Activated T-helper 1 cell treated with anti-CD3 and anti-CD28 coated beads, Interleukin-2, amount 50 U/mL, for 16 hours (primary cell): Measurements from ENCODE around the gene TEKTIP1.
"Not testable (repeated sequence)": the region's sequence is repeated elsewhere in the genome, so short reads cannot be mapped to it uniquely, and the experiment has no call there.

ENCODE experiments used
- DNase-seq, 2 donors: peaks; one replicate each; pipeline ENCODE4 v3.0.0-alpha.2; 2020; ENCODE audit warnings: low read depth in 1 of 2, low spot score in 1 of 2

TEKTIP1 gene

GRCh38 chr19:3581792-3582191 lies 42.8 kb downstream of the TEKTIP1 start:
- DNase-seq, result not testable (repeated sequence)

DNA sequence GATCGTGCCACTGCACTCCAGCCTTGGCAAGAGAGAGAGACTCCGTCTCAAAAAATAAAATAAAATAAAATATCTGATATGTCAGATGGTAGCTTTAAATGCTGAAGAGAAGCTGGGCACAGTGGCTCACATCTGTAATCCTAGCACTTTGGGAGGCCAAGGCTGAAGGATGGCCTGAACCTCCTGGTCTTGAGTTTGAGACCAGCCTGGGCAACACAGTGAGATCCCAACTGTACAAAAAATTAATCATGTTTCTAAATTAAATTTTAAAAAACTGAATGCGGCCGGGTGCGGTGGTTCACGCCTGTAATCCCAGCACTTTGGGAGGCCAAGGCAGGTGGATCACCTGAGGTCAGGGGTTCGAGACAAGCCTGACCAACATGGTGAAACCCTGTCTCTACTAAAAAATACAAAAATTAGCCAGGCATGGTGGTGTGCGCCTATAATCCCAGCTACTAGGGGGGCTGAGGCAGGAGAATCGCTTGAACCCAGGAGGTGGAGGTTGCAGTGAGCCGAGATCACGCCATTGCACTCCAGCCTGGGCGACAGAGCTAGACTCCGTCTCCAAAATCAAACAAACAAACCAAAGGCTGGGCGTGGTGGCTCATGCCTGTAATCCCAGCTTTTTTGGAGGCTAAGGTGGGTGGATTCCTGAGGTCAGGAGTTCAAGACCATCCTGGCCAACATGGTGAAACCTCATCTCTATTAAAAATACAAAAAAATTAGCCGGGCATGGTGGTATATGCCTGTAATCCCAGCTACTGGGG lies 45.2 kb downstream of the TEKTIP1 start:
- DNase-seq, result not testable (repeated sequence)

- DNase-seq, result no peak
Measured at GRCh38 chr19:3585301-3586126, 46.5 kb downstream of the TEKTIP1 start, which contains the start of gene GIPC3. Gene GIPC3, plus strand, starts transcription at chr19:3585478. Its CDS starts 120 bp downstream, at chr19:3585598.

DNA sequence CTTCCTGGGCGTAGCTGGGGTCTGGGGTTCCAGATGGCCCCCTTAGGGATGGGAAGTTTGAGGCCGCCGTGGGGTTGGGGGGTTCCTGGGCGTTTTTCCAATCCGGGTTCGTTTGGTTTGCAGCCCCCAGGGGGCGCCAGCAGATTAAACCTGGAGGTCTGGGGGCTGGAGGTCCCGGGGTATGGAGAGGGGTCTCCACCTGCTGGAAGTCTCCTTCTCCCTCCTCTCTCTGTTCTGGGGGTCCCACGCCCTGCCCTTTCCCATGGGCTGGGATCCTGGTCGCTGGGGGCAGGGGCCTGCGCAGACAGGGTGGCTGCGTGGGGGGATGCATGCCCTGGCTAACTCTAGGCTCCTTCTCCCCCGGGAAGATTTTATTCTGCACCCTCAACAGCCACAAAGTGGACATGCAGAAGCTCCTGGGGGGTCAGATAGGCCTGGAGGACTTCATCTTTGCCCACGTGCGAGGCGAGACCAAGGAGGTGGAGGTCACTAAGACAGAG lies 47.2 kb downstream of the TEKTIP1 start:
- peak in 1 of 2 donors; percentile 25 for DNase-seq

GRCh38 chr19:3586707-3587346 lies 47.9 kb downstream of the TEKTIP1 start:
- no peak for DNase-seq

DNA sequence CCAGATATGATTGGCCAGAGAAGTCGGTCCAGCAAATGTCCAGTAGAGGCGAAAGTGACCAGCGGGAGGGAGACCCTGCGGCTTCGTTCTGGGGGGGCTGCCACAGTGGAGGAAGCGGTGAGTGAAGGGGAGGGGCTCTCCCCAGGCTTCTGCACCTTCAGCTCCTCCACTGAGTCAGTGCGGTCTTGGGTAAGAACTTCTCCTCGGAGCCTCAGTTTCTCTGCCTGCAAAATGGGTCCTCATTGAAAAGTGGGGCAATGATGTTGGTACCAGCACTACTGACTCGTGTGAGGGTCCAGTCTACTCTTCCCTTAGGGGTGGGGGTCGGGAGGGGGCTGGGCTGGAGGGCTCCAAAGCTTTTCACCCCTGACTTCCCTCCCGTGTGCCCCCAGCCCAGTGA lies 50.5 kb downstream of the TEKTIP1 start:
- DNase-seq, result no peak

GRCh38 chr19:3589949-3590348 lies 51.0 kb downstream of the TEKTIP1 start:
- no peak for DNase-seq

- DNase-seq, result no peak
Measured at GRCh38 chr19:3590991-3591659, 52.2 kb downstream of the TEKTIP1 start.

- DNase-seq, result no peak
Measured at GRCh38 chr19:3591876-3592613, 53.1 kb downstream of the TEKTIP1 start.

DNA sequence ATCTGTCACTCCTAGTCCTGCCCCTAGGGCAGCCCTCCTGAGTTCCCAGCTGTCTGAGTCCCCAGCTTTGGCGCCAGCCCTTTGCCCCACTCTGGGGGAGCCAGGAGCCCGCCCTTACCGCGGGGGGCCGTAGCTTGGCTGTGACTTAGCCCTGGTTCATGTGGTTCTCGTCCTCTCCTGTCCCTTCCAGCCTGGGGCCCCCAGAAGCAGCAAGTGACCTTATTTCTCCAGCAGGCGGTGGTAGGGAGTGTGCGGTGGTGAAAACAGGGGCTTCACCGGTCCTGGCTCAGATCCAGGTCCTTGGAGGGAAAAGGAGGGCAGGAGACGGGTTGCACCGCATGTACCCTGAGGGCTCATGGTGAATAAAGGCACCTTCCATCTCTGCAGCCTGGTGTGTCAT lies 54.2 kb downstream of the TEKTIP1 start:
- no peak for DNase-seq
